Liver (tissue), 9 donors: Measurements from ENCODE around the gene EXOC4. TPM values are rescaled to one million over a fixed set of nuclear protein-coding genes. Genes with fewer than 3 reads are reported as not detected.

Source experiments
- DNase-seq: peaks from one replicate; pipeline ENCODE4 v3.0.0-alpha.2; 2017; ENCODE audit warnings: low spot score
- H3K27ac ChIP-seq, 2 donors: one replicate each; pipeline ENCODE4 v1.7.0; 2013; ENCODE audit warnings: inconsistent platforms in 2 of 2, low read length in 2 of 2, control low read depth in 1 of 2, low read depth in 1 of 2, mild to moderate bottlenecking in 1 of 2
- H3K27me3 ChIP-seq, 4 donors: one replicate each; pipeline versions ENCODE4 v1.6.1 to v1.7.0; 2013; ENCODE audit warnings: low read length in 3 of 4, inconsistent platforms in 1 of 4, mild to moderate bottlenecking in 1 of 4, moderate library complexity in 1 of 4; ENCODE audit not compliant: control insufficient read depth in 4 of 4, insufficient read depth in 4 of 4
- H3K36me3 ChIP-seq, 4 donors: one replicate each; pipeline versions ENCODE4 v1.6.1 to v1.7.0; 2013; ENCODE audit warnings: low read length in 3 of 4, mild to moderate bottlenecking in 3 of 4, low read depth in 1 of 4, moderate library complexity in 1 of 4; ENCODE audit not compliant: control insufficient read depth in 4 of 4, insufficient read depth in 3 of 4
- H3K4me1 ChIP-seq, 4 donors: one replicate each; pipeline versions ENCODE4 v1.6.1 to v1.7.0; 2013; ENCODE audit warnings: low read length in 3 of 4, mild to moderate bottlenecking in 3 of 4, moderate library complexity in 1 of 4; ENCODE audit not compliant: control insufficient read depth in 4 of 4, insufficient read depth in 4 of 4
- H3K4me3 ChIP-seq, 3 donors: one replicate each; pipeline versions ENCODE4 v1.6.1 to v1.7.0; 2013; ENCODE audit warnings: low read length in 3 of 3, control low read depth in 1 of 3, low read depth in 1 of 3, mild to moderate bottlenecking in 1 of 3
- H3K9ac ChIP-seq, 2 donors: one replicate each; pipeline ENCODE4 v1.7.0; 2013; ENCODE audit warnings: low read length in 2 of 2, mild to moderate bottlenecking in 2 of 2, moderate library complexity in 2 of 2, control low read depth in 1 of 2, low read depth in 1 of 2
- H3K9me3 ChIP-seq, 4 donors: one replicate each; pipeline versions ENCODE4 v1.6.1 to v1.7.0; 2013; ENCODE audit warnings: low read length in 3 of 4; ENCODE audit not compliant: control insufficient read depth in 4 of 4
- ATF3 ChIP-seq: IDR thresholded peaks from 2 replicates; pipeline ENCODE4 v1.6.1; 2016; ENCODE audit warnings: antibody characterized with exemption
- CTCF ChIP-seq: fragments of 150-350 bp; IDR thresholded peaks from 2 replicates; pipeline ENCODE4 v1.5.1; 2017; ENCODE audit warnings: improper control_type of control experiment, low read depth, low read length; ENCODE audit not compliant: missing input control
- EGR1 ChIP-seq, 2 donors: IDR thresholded peaks; 2 replicates each; pipeline ENCODE4 v1.6.1; 2016 to 2018; ENCODE audit warnings: antibody characterized with exemption in 2 of 2, low read depth in 2 of 2
- FOXA1 ChIP-seq: IDR thresholded peaks from 2 replicates; pipeline ENCODE4 v1.6.1; 2016; ENCODE audit warnings: antibody characterized with exemption
- FOXA2 ChIP-seq: IDR thresholded peaks from 2 replicates; pipeline ENCODE4 v1.6.1; 2016; ENCODE audit warnings: antibody characterized with exemption
- GABPA ChIP-seq, 2 donors: IDR thresholded peaks in 1 of 2; conservative IDR thresholded peaks in 1 of 2; 2 replicates each; pipeline ENCODE4 v1.6.1; 2016; ENCODE audit warnings: antibody characterized with exemption in 2 of 2, mild to moderate bottlenecking in 1 of 2, moderate library complexity in 1 of 2
- HNF4A ChIP-seq, 2 donors: conservative IDR thresholded peaks; 2 replicates each; pipeline ENCODE4 v1.6.1; 2016; ENCODE audit warnings: antibody characterized with exemption in 2 of 2, mild to moderate bottlenecking in 2 of 2
- HNF4G ChIP-seq: IDR thresholded peaks from 2 replicates; pipeline ENCODE4 v1.6.1; 2016; ENCODE audit warnings: antibody characterized with exemption
- JUND ChIP-seq, 2 donors: IDR thresholded peaks; 2 replicates each; pipeline ENCODE4 v1.6.1; 2016; ENCODE audit warnings: antibody characterized with exemption in 2 of 2
- MAX ChIP-seq: IDR thresholded peaks from 2 replicates; pipeline ENCODE4 v1.6.1; 2016; ENCODE audit warnings: antibody characterized with exemption
- NR2F2 ChIP-seq: IDR thresholded peaks from 2 replicates; pipeline ENCODE4 v1.6.1; 2016; ENCODE audit warnings: antibody characterized with exemption
- RAD21 ChIP-seq, 2 donors: IDR thresholded peaks; 2 replicates each; pipeline ENCODE4 v1.6.1; 2016; ENCODE audit warnings: antibody characterized with exemption in 2 of 2, mild to moderate bottlenecking in 2 of 2
- REST ChIP-seq: IDR thresholded peaks from 2 replicates; pipeline ENCODE4 v1.6.1; 2016; ENCODE audit warnings: antibody characterized with exemption, mild to moderate bottlenecking
- RXRA ChIP-seq, 2 donors: IDR thresholded peaks; 2 replicates each; pipeline ENCODE4 v1.6.1; 2017 to 2018; ENCODE audit warnings: antibody characterized with exemption in 2 of 2, mild to moderate bottlenecking in 1 of 2
- SP1 ChIP-seq: IDR thresholded peaks from 2 replicates; pipeline ENCODE4 v1.6.1; 2018; ENCODE audit warnings: antibody characterized with exemption, mild to moderate bottlenecking
- TAF1 ChIP-seq: conservative IDR thresholded peaks from 2 replicates; pipeline ENCODE4 v1.6.1; 2016; ENCODE audit warnings: antibody characterized with exemption, mild to moderate bottlenecking
- YY1 ChIP-seq: IDR thresholded peaks from 2 replicates; pipeline ENCODE4 v1.6.1; 2016; ENCODE audit warnings: antibody characterized with exemption, mild to moderate bottlenecking
- ZBTB33 ChIP-seq: IDR thresholded peaks from 2 replicates; pipeline ENCODE4 v1.6.1; 2016; ENCODE audit warnings: antibody characterized with exemption
- WGBS: extraction: QIAGEN DNeasy Blood & Tissue Kit; methylation state at CpG from one replicate; pipeline ENCODE4 v1.1.7; 2013; 5-methylcytosine and 5-hydroxymethylcytosine counted together
- polyA plus RNA-seq, 2 donors: library from polyadenylated mRNA; stranded (reverse) in 1 of 2; unstranded in 1 of 2; fragments of 200-250 nt in 1 of 2; fragments of >200 nt in 1 of 2; fragmentation: Nextera tagmentation in 1 of 2; extraction: Ambion mirVana in 1 of 2; gene quantifications; one replicate each; pipeline versions ENCODE4 v1.2.1 to v1.2.3, GENCODE V29; 2013 to 2015
- total RNA-seq, 2 donors: library from RNA; depleted of rRNA; stranded (reverse); fragments of >200 nt; gene quantifications; one replicate each; pipeline ENCODE4 v1.2.3, GENCODE V29; 2014
- donor health status: healthy.
- donor health status: healthy.
- donor health status: healthy.
- donor health status: healthy.
- donor health status: healthy.

Gene EXOC4
- total and polyA plus RNA-seq, 4 donors, result 9.5 to 55.9 (median 23.6) TPM

- no peak for TF ChIP-seq ATF3
Measured at GRCh38 chr7:133475655-133476054, 222.8 kb downstream of the EXOC4 start (continued).

GRCh38 chr7:133477791-133478190, 224.9 kb downstream of the EXOC4 start:
- DNase-seq, result no peak
- no peaks in the 10 kb centered on the region for H3K4me1 ChIP-seq
- no peaks in the 10 kb centered on the region for H3K27me3 ChIP-seq
- H3K27ac ChIP-seq, result no peak overlapping the region
- H3K9ac ChIP-seq, result no peak overlapping the region
- H3K4me3 ChIP-seq, result no peak overlapping the region
- H3K9me3 ChIP-seq, result no peaks in the 10 kb centered on the region
- no peak for TF ChIP-seq REST
- TF ChIP-seq ATF3, result no peak
- TF ChIP-seq RAD21 (IDR thresholded peaks at IDR 0.05), result no peak
- TF ChIP-seq MAX, result no peak
- TF ChIP-seq GABPA (IDR thresholded peaks at IDR 0.05 in 1 of 2, conservative IDR thresholded peaks at IDR 0.05 in 1 of 2), result no peak
- TF ChIP-seq FOXA1, result no peak
- no peak for TF ChIP-seq EGR1 (IDR thresholded peaks at IDR 0.05; ENCODE audit: low read depth in 2 of 2)
- TF ChIP-seq HNF4G, result no peak
- no peak for TF ChIP-seq SP1
- no peak for TF ChIP-seq NR2F2
- no peak for TF ChIP-seq CTCF
- no peak for TF ChIP-seq YY1
- no peak for TF ChIP-seq JUND (IDR thresholded peaks at IDR 0.05)
- no peak for TF ChIP-seq FOXA2
- TF ChIP-seq TAF1, result no peak
- 98% methylated on average over 2 of the region's 2 CpGs for WGBS
- H3K36me3 ChIP-seq, result peaks cover 0 to 4% (median 1%) of the 10 kb centered on the region in 4 donors

- Histone ChIP-seq H3K9ac (no peak overlapping the region), H3K4me3 (no peak overlapping the region), H3K36me3 (peaks cover 0 to 4% (median 1%) of the 10 kb centered on the region in 4 donors), H3K9me3 (no peaks in the 10 kb centered on the region), H3K27ac (no peak overlapping the region), H3K4me1 (no peaks in the 10 kb centered on the region), H3K27me3 (no peaks in the 10 kb centered on the region)
- TF ChIP-seq FOXA2 (no peak), HNF4A (conservative IDR thresholded peaks at IDR 0.05) (no peak), MAX (no peak), ATF3 (no peak), RXRA (IDR thresholded peaks at IDR 0.05) (no peak), ZBTB33 (no peak), GABPA (IDR thresholded peaks at IDR 0.05 in 1 of 2, conservative IDR thresholded peaks at IDR 0.05 in 1 of 2) (no peak), YY1 (no peak), NR2F2 (no peak), SP1 (no peak), EGR1 (IDR thresholded peaks at IDR 0.05; ENCODE audit: low read depth in 2 of 2) (no peak)
- 47% methylated on average over 3 of the region's 3 CpGs for WGBS
- DNase-seq, result no peak
Measured at GRCh38 chr7:133478591-133479135, 225.8 kb downstream of the EXOC4 start.
